K562 (cell line): ENCODE measurements around the gene NMNAT1.

ENCODE experiments used
- BRCA1 ChIP-seq, 2 experiments: fragments of 450-650 bp in 1 of 2; sonication (generic) in 1 of 2; formaldehyde crosslinking in 1 of 2; IDR thresholded peaks; 2 replicates each; pipeline versions ENCODE4 v1.5.0 to v1.6.1; 2017 to 2020; ENCODE audit warnings: mild to moderate bottlenecking in 1 of 2, missing genetic modification reagents in 1 of 2
- CTCF ChIP-seq, 3 experiments: IDR thresholded peaks in 2 of 3; conservative IDR thresholded peaks in 1 of 3; 2 replicates each; pipeline ENCODE4 v1.5.1; 2011 to 2012; ENCODE audit warnings: low read length in 3 of 3, mild to moderate bottlenecking in 3 of 3, control low read depth in 2 of 3, improper control_type of control experiment in 1 of 3, inconsistent platforms in 1 of 3, low read depth in 1 of 3, mixed read lengths in 1 of 3, moderate library complexity in 1 of 3; ENCODE audit not compliant: insufficient read depth in 2 of 3
- IRF9 ChIP-seq: fragments of 450-650 bp; IDR thresholded peaks from 2 replicates; pipeline ENCODE4 v1.6.1; 2016; ENCODE audit warnings: missing biosample characterization, missing genetic modification characterization
- NR2C1 ChIP-seq, 2 experiments: fragments of 450-650 bp; IDR thresholded peaks; 2 replicates each; pipeline ENCODE4 v1.6.1; 2017; ENCODE audit warnings: mild to moderate bottlenecking in 2 of 2, antibody characterized with exemption in 1 of 2, inconsistent platforms in 1 of 2, missing compliant biosample characterization in 1 of 2, missing genetic modification characterization in 1 of 2
- TCF7 ChIP-seq: sonication (generic); IDR thresholded peaks from 2 replicates; pipeline ENCODE4 v1.6.1; 2016; ENCODE audit warnings: antibody characterized with exemption, borderline replicate concordance

GRCh38 chr1:9912264-9912936, 30.9 kb upstream of the NMNAT1 start:
- TF ChIP-seq TCF7 = no peak
- no peak for TF ChIP-seq BRCA1 (IDR thresholded peaks at IDR 0.05)
- no peak for TF ChIP-seq BRCA1 (CRISPR knock-in tag; IDR thresholded peaks at IDR 0.05)
- no peak for TF ChIP-seq IRF9
- no peak for TF ChIP-seq NR2C1 (IDR thresholded peaks at IDR 0.05)
- no peak for TF ChIP-seq NR2C1 (tag; IDR thresholded peaks at IDR 0.05)
- TF ChIP-seq CTCF (IDR thresholded peaks at IDR 0.05 in 2 of 3, conservative IDR thresholded peaks at IDR 0.05 in 1 of 3; ENCODE audit: insufficient read depth in 2 of 3, low read depth in 1 of 3, low read length in 3 of 3) = no peak
